ENCODE data around the gene FURIN.

- TF ChIP-seq EZH2 (IDR thresholded peaks at IDR 0.05): no peak
- TF ChIP-seq, protein P1, sequence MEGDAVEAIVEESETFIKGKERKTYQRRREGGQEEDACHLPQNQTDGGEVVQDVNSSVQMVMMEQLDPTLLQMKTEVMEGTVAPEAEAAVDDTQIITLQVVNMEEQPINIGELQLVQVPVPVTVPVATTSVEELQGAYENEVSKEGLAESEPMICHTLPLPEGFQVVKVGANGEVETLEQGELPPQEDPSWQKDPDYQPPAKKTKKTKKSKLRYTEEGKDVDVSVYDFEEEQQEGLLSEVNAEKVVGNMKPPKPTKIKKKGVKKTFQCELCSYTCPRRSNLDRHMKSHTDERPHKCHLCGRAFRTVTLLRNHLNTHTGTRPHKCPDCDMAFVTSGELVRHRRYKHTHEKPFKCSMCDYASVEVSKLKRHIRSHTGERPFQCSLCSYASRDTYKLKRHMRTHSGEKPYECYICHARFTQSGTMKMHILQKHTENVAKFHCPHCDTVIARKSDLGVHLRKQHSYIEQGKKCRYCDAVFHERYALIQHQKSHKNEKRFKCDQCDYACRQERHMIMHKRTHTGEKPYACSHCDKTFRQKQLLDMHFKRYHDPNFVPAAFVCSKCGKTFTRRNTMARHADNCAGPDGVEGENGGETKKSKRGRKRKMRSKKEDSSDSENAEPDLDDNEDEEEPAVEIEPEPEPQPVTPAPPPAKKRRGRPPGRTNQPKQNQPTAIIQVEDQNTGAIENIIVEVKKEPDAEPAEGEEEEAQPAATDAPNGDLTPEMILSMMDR (IDR thresholded peaks at IDR 0.05): no peak
- no peak for TF ChIP-seq EZH2phosphoT487 (IDR thresholded peaks at IDR 0.05)
Measured at GRCh38 chr15:90873998-90874605, 5.7 kb downstream of the FURIN start.
